Measurements from ENCODE around the gene A2M. TPM values are rescaled to one million over a fixed set of nuclear protein-coding genes. Genes with fewer than 3 reads are reported as not detected.

Gene A2M
- total and polyA plus RNA-seq, 2 experiments from 2014 or later: 463 to 567 TPM

DNA sequence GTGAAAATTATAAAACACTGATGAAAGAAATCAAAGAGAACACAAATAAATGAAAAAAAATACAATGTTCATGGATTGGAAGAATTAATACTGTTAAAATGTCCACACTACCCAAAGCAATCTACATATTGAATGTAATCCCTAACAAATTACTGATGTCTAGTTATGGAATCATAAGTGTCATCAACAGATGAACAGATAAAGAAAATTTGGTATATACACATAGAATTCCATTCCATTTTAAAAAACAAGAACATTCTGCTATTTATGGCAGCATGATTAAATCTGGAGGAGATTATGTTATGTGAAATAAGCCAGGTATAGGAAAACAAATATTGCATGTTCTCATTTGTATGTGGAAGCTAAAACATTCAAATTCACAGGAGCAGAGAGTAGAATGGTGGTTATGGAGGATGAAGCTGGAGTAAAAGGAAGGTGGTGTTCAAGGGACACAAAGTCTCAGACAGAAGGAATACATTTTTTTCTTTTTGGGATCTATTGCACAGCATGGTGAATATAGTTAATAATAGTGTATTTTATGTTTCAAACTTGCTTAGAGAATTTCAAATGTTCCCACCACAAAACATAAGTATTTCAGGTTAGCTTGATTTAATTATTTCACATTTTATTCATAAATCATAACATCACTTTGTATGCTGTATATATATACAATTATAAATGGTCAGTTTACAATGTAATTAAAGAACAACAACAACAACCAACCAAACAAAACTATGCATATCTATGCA is 28.5 kb downstream of the A2M start:
- H3K9me3 ChIP-seq (ENCODE audit: low read depth): peaks cover 6% of the 10 kb centered on the region
- no peaks in the 10 kb centered on the region for H4K20me1 ChIP-seq (ENCODE audit: insufficient read depth, poor library complexity, severe bottlenecking)
- no peak overlapping the region for H3K27ac ChIP-seq
- H3K9me2 ChIP-seq (replicated peaks; ENCODE audit: insufficient read depth): no peaks in the 10 kb centered on the region
- no peaks in the 10 kb centered on the region for H3K4me1 ChIP-seq (ENCODE audit: insufficient read depth)
- no peak overlapping the region for H2AFZ ChIP-seq
- H3K27me3 ChIP-seq: no peaks in the 10 kb centered on the region
- H3K36me3 ChIP-seq (replicated peaks; ENCODE audit: insufficient read depth, low read depth): no peaks in the 10 kb centered on the region
- no peak overlapping the region for H3K4me3 ChIP-seq
- no peak overlapping the region for H3K4me2 ChIP-seq
- no peak for DNase-seq (ENCODE audit: low spot score)
- H3K79me2 ChIP-seq: no peaks in the 10 kb centered on the region
- TF ChIP-seq EZH2phosphoT487 (IDR thresholded peaks at IDR 0.05; ENCODE audit: low read depth, severe bottlenecking, unreplicated experiment): no peak
- TF ChIP-seq, protein P1, sequence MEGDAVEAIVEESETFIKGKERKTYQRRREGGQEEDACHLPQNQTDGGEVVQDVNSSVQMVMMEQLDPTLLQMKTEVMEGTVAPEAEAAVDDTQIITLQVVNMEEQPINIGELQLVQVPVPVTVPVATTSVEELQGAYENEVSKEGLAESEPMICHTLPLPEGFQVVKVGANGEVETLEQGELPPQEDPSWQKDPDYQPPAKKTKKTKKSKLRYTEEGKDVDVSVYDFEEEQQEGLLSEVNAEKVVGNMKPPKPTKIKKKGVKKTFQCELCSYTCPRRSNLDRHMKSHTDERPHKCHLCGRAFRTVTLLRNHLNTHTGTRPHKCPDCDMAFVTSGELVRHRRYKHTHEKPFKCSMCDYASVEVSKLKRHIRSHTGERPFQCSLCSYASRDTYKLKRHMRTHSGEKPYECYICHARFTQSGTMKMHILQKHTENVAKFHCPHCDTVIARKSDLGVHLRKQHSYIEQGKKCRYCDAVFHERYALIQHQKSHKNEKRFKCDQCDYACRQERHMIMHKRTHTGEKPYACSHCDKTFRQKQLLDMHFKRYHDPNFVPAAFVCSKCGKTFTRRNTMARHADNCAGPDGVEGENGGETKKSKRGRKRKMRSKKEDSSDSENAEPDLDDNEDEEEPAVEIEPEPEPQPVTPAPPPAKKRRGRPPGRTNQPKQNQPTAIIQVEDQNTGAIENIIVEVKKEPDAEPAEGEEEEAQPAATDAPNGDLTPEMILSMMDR (IDR thresholded peaks at IDR 0.05; ENCODE audit: poor library complexity): no peak
- TF ChIP-seq EZH2 (IDR thresholded peaks at IDR 0.05; ENCODE audit: borderline replicate concordance): no peak

DNA sequence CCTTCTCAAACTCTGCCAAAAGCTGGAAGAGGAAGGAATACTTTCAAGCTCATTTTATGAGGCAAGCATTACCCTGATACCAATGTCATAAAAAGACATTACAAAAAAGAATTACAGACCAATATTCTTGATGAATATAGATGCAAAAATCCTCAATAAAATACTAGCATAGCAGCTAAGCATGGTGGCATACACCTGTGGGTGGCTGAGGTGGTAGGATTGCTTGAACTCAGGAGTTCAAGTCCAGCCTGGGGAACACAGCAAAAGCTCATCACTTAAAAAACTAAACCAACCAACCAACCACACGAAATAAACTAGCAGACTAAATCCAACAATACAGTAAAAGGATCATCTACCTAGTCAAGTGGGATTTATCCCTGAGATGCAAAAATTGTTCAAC is 29.6 kb downstream of the A2M start:
- Histone ChIP-seq H4K20me1 (ENCODE audit: insufficient read depth, poor library complexity, severe bottlenecking) (no peaks in the 10 kb centered on the region), H2AFZ (no peak overlapping the region), H3K36me3 (replicated peaks; ENCODE audit: insufficient read depth, low read depth) (no peaks in the 10 kb centered on the region), H3K9me3 (ENCODE audit: low read depth) (peaks cover 6% of the 10 kb centered on the region), H3K79me2 (no peaks in the 10 kb centered on the region), H3K9me2 (replicated peaks; ENCODE audit: insufficient read depth) (no peaks in the 10 kb centered on the region), H3K27me3 (no peaks in the 10 kb centered on the region), H3K4me2 (no peak overlapping the region), H3K4me1 (ENCODE audit: insufficient read depth) (no peaks in the 10 kb centered on the region), H3K27ac (no peak overlapping the region), H3K4me3 (no peak overlapping the region)
- WGBS (ENCODE audit: low lambda C conversion rate, missing lambda C conversion rate): 52% methylated on average over 1 of the region's 1 CpG
- TF ChIP-seq, protein P1 (IDR thresholded peaks at IDR 0.05; ENCODE audit: poor library complexity): no peak
- TF ChIP-seq EZH2phosphoT487 (IDR thresholded peaks at IDR 0.05; ENCODE audit: low read depth, severe bottlenecking, unreplicated experiment) (no peak), EZH2 (IDR thresholded peaks at IDR 0.05; ENCODE audit: borderline replicate concordance) (no peak)
- DNase-seq (ENCODE audit: low spot score): no peak

DNA sequence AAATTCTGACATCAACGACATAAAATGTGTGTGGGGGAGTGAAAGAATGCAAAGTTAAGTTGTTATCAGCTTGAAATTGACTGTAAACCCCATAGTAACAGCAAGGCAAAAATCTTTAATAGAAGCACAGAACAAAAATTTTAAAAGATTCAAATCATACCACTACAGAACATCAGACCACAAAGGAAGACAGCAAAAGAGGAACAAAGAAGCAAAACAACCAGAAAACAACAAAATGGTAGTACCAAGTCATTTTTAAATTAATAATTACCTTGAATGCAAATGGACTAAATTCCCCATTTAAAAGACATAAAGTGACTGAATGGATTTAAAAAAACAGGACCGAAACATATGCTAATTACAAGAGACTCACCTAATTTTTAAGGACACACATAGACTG is 31.3 kb downstream of the A2M start:
- Histone ChIP-seq H3K27me3 (no peaks in the 10 kb centered on the region), H3K9me2 (replicated peaks; ENCODE audit: insufficient read depth) (no peaks in the 10 kb centered on the region), H3K9me3 (ENCODE audit: low read depth) (peaks cover 6% of the 10 kb centered on the region), H2AFZ (no peak overlapping the region), H3K79me2 (no peaks in the 10 kb centered on the region), H4K20me1 (ENCODE audit: insufficient read depth, poor library complexity, severe bottlenecking) (no peaks in the 10 kb centered on the region), H3K27ac (no peak overlapping the region), H3K4me3 (no peak overlapping the region), H3K36me3 (replicated peaks; ENCODE audit: insufficient read depth, low read depth) (no peaks in the 10 kb centered on the region), H3K4me1 (ENCODE audit: insufficient read depth) (no peaks in the 10 kb centered on the region), H3K4me2 (no peak overlapping the region)
- no peak for TF ChIP-seq EZH2 (IDR thresholded peaks at IDR 0.05; ENCODE audit: borderline replicate concordance)
- no peak for TF ChIP-seq EZH2phosphoT487 (IDR thresholded peaks at IDR 0.05; ENCODE audit: low read depth, severe bottlenecking, unreplicated experiment)
- TF ChIP-seq, protein P1 (IDR thresholded peaks at IDR 0.05; ENCODE audit: poor library complexity): no peak
- no peak for DNase-seq (ENCODE audit: low spot score)
- 74% methylated on average over 2 of the region's 2 CpGs for WGBS (ENCODE audit: low lambda C conversion rate, missing lambda C conversion rate)
